ENCODE measurements around the gene ATG5.

Gene ATG5

GRCh38 chr6:106145144-106145543 is 180.4 kb downstream of the ATG5 start:
- no peak overlapping the region for H3K27ac ChIP-seq (ENCODE audit: low read depth, low read length)
- no peak overlapping the region for H3K4me2 ChIP-seq (ENCODE audit: low read length)
- H4K20me1 ChIP-seq (ENCODE audit: control insufficient read depth, insufficient read depth, low read depth, low read length), result no peaks in the 10 kb centered on the region
- no peaks in the 10 kb centered on the region for H3K9me3 ChIP-seq (ENCODE audit: control insufficient read depth, insufficient read depth, low read length)
- no peaks in the 10 kb centered on the region for H3K79me2 ChIP-seq (ENCODE audit: control insufficient read depth, low read length)
- H3F3A ChIP-seq (ENCODE audit: control insufficient read depth, insufficient read depth), result no peaks in the 10 kb centered on the region
- H3K4me1 ChIP-seq (ENCODE audit: control insufficient read depth, low read length), result peaks cover 10% of the 10 kb centered on the region
- no peak overlapping the region for H3K4me3 ChIP-seq (ENCODE audit: low read length)
- peaks cover 10% of the 10 kb centered on the region; the same call in 1 of the 2 replicates for H3K27me3 ChIP-seq (ENCODE audit: control insufficient read depth, low read length)
- no peaks in the 10 kb centered on the region for H3K36me3 ChIP-seq (ENCODE audit: control insufficient read depth, low read length)
- no peak for TF ChIP-seq CTCF (IDR thresholded peaks at IDR 0.05; ENCODE audit: low read depth, low read length, poor library complexity, severe bottlenecking)
- TF ChIP-seq EZH2phosphoT487 (IDR thresholded peaks at IDR 0.05; ENCODE audit: borderline replicate concordance, low read length), result no peak
- H3K9me2 ChIP-seq (replicated peaks; ENCODE audit: control insufficient read depth, low read length), result no peaks in the 10 kb centered on the region

- H3F3A ChIP-seq (ENCODE audit: control insufficient read depth, insufficient read depth), result no peaks in the 10 kb centered on the region
- no peak overlapping the region for H3K4me3 ChIP-seq (ENCODE audit: low read length)
- no peak overlapping the region for H3K27ac ChIP-seq (ENCODE audit: low read depth, low read length)
- peaks cover 10% of the 10 kb centered on the region; the same call in 1 of the 2 replicates for H3K27me3 ChIP-seq (ENCODE audit: control insufficient read depth, low read length)
- no peaks in the 10 kb centered on the region for H3K9me2 ChIP-seq (replicated peaks; ENCODE audit: control insufficient read depth, low read length)
- H3K4me2 ChIP-seq (ENCODE audit: low read length), result no peak overlapping the region
- H4K20me1 ChIP-seq (ENCODE audit: control insufficient read depth, insufficient read depth, low read depth, low read length), result no peaks in the 10 kb centered on the region
- no peaks in the 10 kb centered on the region for H3K36me3 ChIP-seq (ENCODE audit: control insufficient read depth, low read length)
- H3K9me3 ChIP-seq (ENCODE audit: control insufficient read depth, insufficient read depth, low read length), result no peaks in the 10 kb centered on the region
- H3K4me1 ChIP-seq (ENCODE audit: control insufficient read depth, low read length), result peaks cover 10% of the 10 kb centered on the region
- no peak for TF ChIP-seq CTCF (IDR thresholded peaks at IDR 0.05; ENCODE audit: low read depth, low read length, poor library complexity, severe bottlenecking)
- no peak for TF ChIP-seq EZH2phosphoT487 (IDR thresholded peaks at IDR 0.05; ENCODE audit: borderline replicate concordance, low read length)
- H3K79me2 ChIP-seq (ENCODE audit: control insufficient read depth, low read length), result no peaks in the 10 kb centered on the region
Observed at GRCh38 chr6:106143665-106144064, 181.9 kb downstream of the ATG5 start.

- TF ChIP-seq EZH2phosphoT487 (IDR thresholded peaks at IDR 0.05; ENCODE audit: borderline replicate concordance, low read length) (no peak), CTCF (IDR thresholded peaks at IDR 0.05; ENCODE audit: low read depth, low read length, poor library complexity, severe bottlenecking) (no peak)
- H3K4me1 ChIP-seq (ENCODE audit: control insufficient read depth, low read length), result peaks cover 10% of the 10 kb centered on the region
- H3F3A ChIP-seq (ENCODE audit: control insufficient read depth, insufficient read depth), result no peaks in the 10 kb centered on the region
- no peaks in the 10 kb centered on the region for H3K79me2 ChIP-seq (ENCODE audit: control insufficient read depth, low read length)
- H3K9me3 ChIP-seq (ENCODE audit: control insufficient read depth, insufficient read depth, low read length), result no peaks in the 10 kb centered on the region
- peaks cover 13% of the 10 kb centered on the region for H3K27me3 ChIP-seq (ENCODE audit: control insufficient read depth, low read length)
- no peak overlapping the region for H3K4me2 ChIP-seq (ENCODE audit: low read length)
- no peaks in the 10 kb centered on the region for H3K9me2 ChIP-seq (replicated peaks; ENCODE audit: control insufficient read depth, low read length)
- H3K4me3 ChIP-seq (ENCODE audit: low read length), result no peak overlapping the region
- H3K27ac ChIP-seq (ENCODE audit: low read depth, low read length), result no peak overlapping the region
- no peaks in the 10 kb centered on the region for H4K20me1 ChIP-seq (ENCODE audit: control insufficient read depth, insufficient read depth, low read depth, low read length)
- H3K36me3 ChIP-seq (ENCODE audit: control insufficient read depth, low read length), result no peaks in the 10 kb centered on the region
Observed at GRCh38 chr6:106142876-106143431, 182.6 kb downstream of the ATG5 start.

All from DOHH2 (cell line).